ENCODE data around the gene PID1. TPM values are rescaled to one million over a fixed set of nuclear protein-coding genes. Genes with fewer than 3 reads are reported as not detected.

Gene PID1
- total and polyA plus RNA-seq, 5 donors from 2014 or later = 0.09 TPM; not detected in 4

DNA sequence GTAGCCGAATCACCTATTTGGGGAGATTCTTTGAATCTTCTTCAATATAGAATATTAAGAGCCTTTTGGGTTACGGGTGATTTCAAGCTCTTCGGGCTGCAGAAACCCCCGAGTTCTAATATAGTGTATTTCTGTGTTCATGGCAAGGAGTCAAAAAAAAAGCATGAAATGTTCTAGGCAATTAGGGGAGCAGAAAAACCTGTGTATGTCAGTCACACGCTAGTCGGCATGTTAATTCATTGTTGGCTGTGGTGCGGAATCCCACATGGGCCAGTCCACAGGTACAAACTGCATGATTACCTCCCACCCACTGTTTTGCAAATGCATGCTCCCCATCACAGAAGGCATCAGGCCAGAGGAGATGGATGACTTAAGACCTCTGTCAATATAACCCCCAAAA, 161.9 kb downstream of the PID1 start:
- no peak for ATAC-seq (ENCODE audit: low read depth in 2 of 2)
- no peak overlapping the region for H3K27ac ChIP-seq (ENCODE audit: insufficient read depth, low read length, poor library complexity, severe bottlenecking)
- no peaks in the 10 kb centered on the region for H3K9me3 ChIP-seq (ENCODE audit: control insufficient read depth in 2 of 2, low read length in 2 of 2)
- H3K4me3 ChIP-seq (ENCODE audit: low read depth, low read length) = no peak overlapping the region
- no peaks in the 10 kb centered on the region for H3K36me3 Mint-ChIP-seq
- H3K9me3 Mint-ChIP-seq = peaks cover 0 to 4% (median 2%) of the 10 kb centered on the region in 7 donors
- H3K27ac Mint-ChIP-seq = no peak overlapping the region
- no peak for DNase-seq
- no peaks in the 10 kb centered on the region for H3K4me1 Mint-ChIP-seq
- no peaks in the 10 kb centered on the region for H3K4me1 ChIP-seq (ENCODE audit: control insufficient read depth, insufficient read depth, low read length, poor library complexity, severe bottlenecking)
- no peaks in the 10 kb centered on the region for H3K27me3 Mint-ChIP-seq
- H3K36me3 ChIP-seq (ENCODE audit: control insufficient read depth, insufficient read depth, low read length) = no peaks in the 10 kb centered on the region
- no peak overlapping the region for H3K4me3 Mint-ChIP-seq
- H3K27me3 ChIP-seq (ENCODE audit: control insufficient read depth, insufficient read depth, low read length) = no peaks in the 10 kb centered on the region

DNA sequence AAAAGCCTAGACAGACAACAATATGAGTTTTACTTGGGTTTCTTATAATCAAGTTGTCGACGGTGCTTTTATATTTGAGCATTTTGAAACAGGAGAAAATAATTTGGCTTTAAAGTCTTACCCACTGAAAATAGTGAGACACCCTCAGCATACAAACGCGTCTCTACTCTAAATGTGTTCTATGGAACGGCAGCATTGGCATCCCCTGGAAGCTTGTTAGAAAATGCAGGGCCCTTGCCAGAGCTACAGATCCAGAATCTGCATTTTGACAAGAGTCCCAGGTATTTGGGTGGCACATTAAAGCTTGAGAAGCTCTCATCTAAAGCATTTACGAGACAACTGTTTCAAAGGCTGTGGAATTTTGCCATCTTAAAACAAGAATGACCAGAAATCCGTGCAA, 163.5 kb downstream of the PID1 start:
- ATAC-seq (ENCODE audit: low read depth in 2 of 2) (no peak), DNase-seq (no peak)
- no peaks in the 10 kb centered on the region for H3K36me3 Mint-ChIP-seq
- no peaks in the 10 kb centered on the region for H3K27me3 Mint-ChIP-seq
- H3K4me1 Mint-ChIP-seq = no peaks in the 10 kb centered on the region
- no peaks in the 10 kb centered on the region for H3K9me3 ChIP-seq (ENCODE audit: control insufficient read depth in 2 of 2, low read length in 2 of 2)
- no peak overlapping the region for H3K4me3 ChIP-seq (ENCODE audit: low read depth, low read length)
- H3K27ac Mint-ChIP-seq = no peak overlapping the region
- no peaks in the 10 kb centered on the region for H3K36me3 ChIP-seq (ENCODE audit: control insufficient read depth, insufficient read depth, low read length)
- H3K4me1 ChIP-seq (ENCODE audit: control insufficient read depth, insufficient read depth, low read length, poor library complexity, severe bottlenecking) = no peaks in the 10 kb centered on the region
- H3K27me3 ChIP-seq (ENCODE audit: control insufficient read depth, insufficient read depth, low read length) = no peaks in the 10 kb centered on the region
- H3K27ac ChIP-seq (ENCODE audit: insufficient read depth, low read length, poor library complexity, severe bottlenecking) = no peak overlapping the region
- H3K4me3 Mint-ChIP-seq = no peak overlapping the region
- peaks cover 0 to 4% (median 1%) of the 10 kb centered on the region in 7 donors for H3K9me3 Mint-ChIP-seq

DNA sequence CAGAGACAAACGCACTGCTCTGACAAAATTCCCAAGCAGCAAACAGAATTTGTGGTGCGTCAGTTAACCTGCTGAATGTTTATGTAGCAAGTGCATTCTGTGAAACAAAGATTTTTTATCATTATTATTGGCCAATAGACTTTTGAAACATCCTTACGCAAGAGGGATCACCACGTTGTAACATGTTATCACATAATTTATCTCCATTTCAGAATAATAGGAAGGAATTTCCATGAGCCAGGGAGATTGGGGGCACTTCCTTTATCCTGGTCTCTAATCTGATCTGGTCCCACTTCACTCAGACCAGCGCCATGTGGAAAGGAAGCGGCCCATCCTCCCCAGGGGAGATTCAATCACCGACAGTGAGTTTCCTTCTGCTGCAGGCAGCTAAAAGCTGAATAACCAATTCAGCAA, 166.1 kb downstream of the PID1 start:
- Mint-ChIP-seq H3K27ac (no peak overlapping the region), H3K36me3 (no peaks in the 10 kb centered on the region), H3K9me3 (peaks cover 0 to 3% (median 1%) of the 10 kb centered on the region in 7 donors), H3K4me1 (no peaks in the 10 kb centered on the region), H3K27me3 (no peaks in the 10 kb centered on the region), H3K4me3 (no peak overlapping the region)
- no peaks in the 10 kb centered on the region for H3K36me3 ChIP-seq (ENCODE audit: control insufficient read depth, insufficient read depth, low read length)
- no peaks in the 10 kb centered on the region for H3K9me3 ChIP-seq (ENCODE audit: control insufficient read depth in 2 of 2, low read length in 2 of 2)
- H3K27ac ChIP-seq (ENCODE audit: insufficient read depth, low read length, poor library complexity, severe bottlenecking) = no peak overlapping the region
- ATAC-seq (ENCODE audit: low read depth in 2 of 2) = no peak
- H3K27me3 ChIP-seq (ENCODE audit: control insufficient read depth, insufficient read depth, low read length) = no peaks in the 10 kb centered on the region
- H3K4me3 ChIP-seq (ENCODE audit: low read depth, low read length) = no peak overlapping the region
- H3K4me1 ChIP-seq (ENCODE audit: control insufficient read depth, insufficient read depth, low read length, poor library complexity, severe bottlenecking) = no peaks in the 10 kb centered on the region
- no peak for DNase-seq

DNA sequence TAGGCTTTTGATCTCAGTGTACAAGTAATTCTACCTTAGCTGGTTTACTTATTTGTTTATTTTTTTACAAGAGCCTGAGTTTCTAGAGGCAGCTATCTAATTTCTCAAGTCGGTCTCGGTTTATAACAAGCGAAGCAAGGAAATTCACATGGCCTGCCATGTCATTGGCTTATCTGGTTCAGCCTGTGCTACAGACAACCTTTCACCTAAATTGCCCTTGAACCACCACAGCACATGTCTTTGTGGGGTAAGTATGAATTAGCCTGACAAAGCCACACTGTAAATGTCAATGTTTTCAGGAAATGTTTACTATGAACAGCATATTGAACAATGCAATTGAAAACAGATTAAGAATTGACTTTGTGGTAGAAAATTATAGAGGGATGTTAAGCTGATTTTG, 167.1 kb downstream of the PID1 start:
- H3K4me1 Mint-ChIP-seq = no peaks in the 10 kb centered on the region
- ATAC-seq (ENCODE audit: low read depth in 2 of 2) (no peak), DNase-seq (no peak)
- H3K27me3 Mint-ChIP-seq = no peaks in the 10 kb centered on the region
- no peaks in the 10 kb centered on the region for H3K36me3 ChIP-seq (ENCODE audit: control insufficient read depth, insufficient read depth, low read length)
- no peaks in the 10 kb centered on the region for H3K27me3 ChIP-seq (ENCODE audit: control insufficient read depth, insufficient read depth, low read length)
- no peaks in the 10 kb centered on the region for H3K4me1 ChIP-seq (ENCODE audit: control insufficient read depth, insufficient read depth, low read length, poor library complexity, severe bottlenecking)
- H3K4me3 Mint-ChIP-seq = no peak overlapping the region
- no peak overlapping the region for H3K27ac ChIP-seq (ENCODE audit: insufficient read depth, low read length, poor library complexity, severe bottlenecking)
- no peak overlapping the region for H3K4me3 ChIP-seq (ENCODE audit: low read depth, low read length)
- no peaks in the 10 kb centered on the region for H3K36me3 Mint-ChIP-seq
- peaks cover 0 to 3% (median 1%) of the 10 kb centered on the region in 7 donors for H3K9me3 Mint-ChIP-seq
- no peak overlapping the region for H3K27ac Mint-ChIP-seq
- H3K9me3 ChIP-seq (ENCODE audit: control insufficient read depth in 2 of 2, low read length in 2 of 2) = no peaks in the 10 kb centered on the region

DNA sequence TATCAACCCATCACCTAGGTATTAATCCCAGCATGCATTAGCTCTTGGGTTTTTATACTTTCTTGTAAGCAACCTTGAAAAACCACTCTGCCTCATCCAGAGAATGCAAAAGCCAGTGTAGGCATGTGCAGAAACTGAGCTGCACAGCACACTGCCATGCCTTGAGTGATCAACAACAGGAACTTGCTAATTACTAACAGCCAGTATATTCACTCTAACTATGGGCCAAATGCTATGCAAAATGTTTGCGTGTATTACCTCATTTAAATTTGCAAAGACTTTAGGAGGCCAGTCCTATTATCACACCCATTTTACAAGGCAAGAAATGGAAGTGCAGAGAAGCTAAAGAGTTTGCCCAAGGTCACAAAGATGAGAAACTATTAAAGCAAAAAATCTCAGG, 169.8 kb downstream of the PID1 start:
- no peaks in the 10 kb centered on the region for H3K36me3 ChIP-seq (ENCODE audit: control insufficient read depth, insufficient read depth, low read length)
- no peak overlapping the region for H3K27ac ChIP-seq (ENCODE audit: insufficient read depth, low read length, poor library complexity, severe bottlenecking)
- H3K9me3 ChIP-seq (ENCODE audit: control insufficient read depth in 2 of 2, low read length in 2 of 2) = no peaks in the 10 kb centered on the region
- H3K4me1 Mint-ChIP-seq = no peaks in the 10 kb centered on the region
- H3K27me3 ChIP-seq (ENCODE audit: control insufficient read depth, insufficient read depth, low read length) = no peaks in the 10 kb centered on the region
- no peak overlapping the region for H3K27ac Mint-ChIP-seq
- H3K4me3 Mint-ChIP-seq = no peak overlapping the region
- no peaks in the 10 kb centered on the region for H3K36me3 Mint-ChIP-seq
- H3K9me3 Mint-ChIP-seq = peaks cover 0 to 8% (median 0%) of the 10 kb centered on the region in 7 donors
- ATAC-seq (ENCODE audit: low read depth in 2 of 2) = no peak
- H3K4me3 ChIP-seq (ENCODE audit: low read depth, low read length) = no peak overlapping the region
- H3K4me1 ChIP-seq (ENCODE audit: control insufficient read depth, insufficient read depth, low read length, poor library complexity, severe bottlenecking) = no peaks in the 10 kb centered on the region
- no peaks in the 10 kb centered on the region for H3K27me3 Mint-ChIP-seq
- DNase-seq = no peak

DNA sequence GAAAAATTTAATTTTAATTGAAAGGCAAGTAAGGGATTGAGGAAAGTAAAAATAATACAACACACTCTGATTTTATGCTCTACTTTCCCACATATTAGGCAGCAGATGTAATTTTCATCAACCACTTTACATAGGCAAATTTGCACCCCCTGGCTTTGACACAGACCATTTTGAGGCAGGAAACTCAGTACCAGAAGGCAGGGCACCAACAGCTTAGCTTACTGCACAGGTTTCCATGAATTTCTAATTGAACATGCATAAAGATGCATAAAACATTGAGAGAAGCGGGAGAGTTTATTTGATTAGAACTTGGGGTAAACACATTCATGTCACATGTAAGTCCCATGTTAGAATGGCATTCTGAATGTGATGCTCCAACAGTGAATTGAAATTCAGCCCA, 171.9 kb downstream of the PID1 start:
- no peaks in the 10 kb centered on the region for H3K4me1 ChIP-seq (ENCODE audit: control insufficient read depth, insufficient read depth, low read length, poor library complexity, severe bottlenecking)
- H3K27ac ChIP-seq (ENCODE audit: insufficient read depth, low read length, poor library complexity, severe bottlenecking) = no peak overlapping the region
- H3K9me3 ChIP-seq (ENCODE audit: control insufficient read depth in 2 of 2, low read length in 2 of 2) = no peaks in the 10 kb centered on the region
- Mint-ChIP-seq H3K36me3 (no peaks in the 10 kb centered on the region), H3K4me1 (no peaks in the 10 kb centered on the region), H3K9me3 (peaks cover 0 to 5% (median 0%) of the 10 kb centered on the region in 7 donors), H3K27me3 (no peaks in the 10 kb centered on the region), H3K27ac (no peak overlapping the region), H3K4me3 (no peak overlapping the region)
- no peak overlapping the region for H3K4me3 ChIP-seq (ENCODE audit: low read depth, low read length)
- no peaks in the 10 kb centered on the region for H3K27me3 ChIP-seq (ENCODE audit: control insufficient read depth, insufficient read depth, low read length)
- ATAC-seq (ENCODE audit: low read depth in 2 of 2) = no peak
- no peaks in the 10 kb centered on the region for H3K36me3 ChIP-seq (ENCODE audit: control insufficient read depth, insufficient read depth, low read length)
- DNase-seq = no peak

DNA sequence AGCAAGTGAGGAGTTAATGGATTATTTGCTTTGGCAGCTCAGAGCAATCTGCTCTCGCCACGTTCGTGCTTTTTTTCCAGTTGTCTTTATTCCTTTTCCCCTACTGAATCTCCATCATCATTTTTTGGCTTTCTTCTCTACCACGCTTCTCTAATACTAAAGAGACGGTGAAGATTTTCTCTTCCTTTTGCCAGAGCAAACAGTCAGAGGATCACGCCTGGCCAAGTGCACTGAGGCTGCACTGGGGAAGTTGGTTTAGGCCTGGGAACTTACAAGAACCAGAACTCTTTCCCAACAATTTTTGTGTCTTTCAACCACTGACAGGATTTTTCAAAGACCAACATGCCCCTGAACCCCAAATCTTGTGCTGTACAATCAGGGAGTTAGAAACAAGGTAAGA, 172.3 kb downstream of the PID1 start:
- Mint-ChIP-seq H3K4me3 (no peak overlapping the region), H3K4me1 (no peaks in the 10 kb centered on the region), H3K27me3 (no peaks in the 10 kb centered on the region), H3K9me3 (peaks cover 0 to 8% (median 1%) of the 10 kb centered on the region in 7 donors), H3K36me3 (no peaks in the 10 kb centered on the region), H3K27ac (no peak overlapping the region)
- H3K36me3 ChIP-seq (ENCODE audit: control insufficient read depth, insufficient read depth, low read length) = no peaks in the 10 kb centered on the region
- ATAC-seq (ENCODE audit: low read depth in 2 of 2) (no peak), DNase-seq (no peak)
- no peaks in the 10 kb centered on the region for H3K4me1 ChIP-seq (ENCODE audit: control insufficient read depth, insufficient read depth, low read length, poor library complexity, severe bottlenecking)
- no peaks in the 10 kb centered on the region for H3K9me3 ChIP-seq (ENCODE audit: control insufficient read depth in 2 of 2, low read length in 2 of 2)
- no peak overlapping the region for H3K27ac ChIP-seq (ENCODE audit: insufficient read depth, low read length, poor library complexity, severe bottlenecking)
- H3K27me3 ChIP-seq (ENCODE audit: control insufficient read depth, insufficient read depth, low read length) = no peaks in the 10 kb centered on the region
- H3K4me3 ChIP-seq (ENCODE audit: low read depth, low read length) = no peak overlapping the region

DNA sequence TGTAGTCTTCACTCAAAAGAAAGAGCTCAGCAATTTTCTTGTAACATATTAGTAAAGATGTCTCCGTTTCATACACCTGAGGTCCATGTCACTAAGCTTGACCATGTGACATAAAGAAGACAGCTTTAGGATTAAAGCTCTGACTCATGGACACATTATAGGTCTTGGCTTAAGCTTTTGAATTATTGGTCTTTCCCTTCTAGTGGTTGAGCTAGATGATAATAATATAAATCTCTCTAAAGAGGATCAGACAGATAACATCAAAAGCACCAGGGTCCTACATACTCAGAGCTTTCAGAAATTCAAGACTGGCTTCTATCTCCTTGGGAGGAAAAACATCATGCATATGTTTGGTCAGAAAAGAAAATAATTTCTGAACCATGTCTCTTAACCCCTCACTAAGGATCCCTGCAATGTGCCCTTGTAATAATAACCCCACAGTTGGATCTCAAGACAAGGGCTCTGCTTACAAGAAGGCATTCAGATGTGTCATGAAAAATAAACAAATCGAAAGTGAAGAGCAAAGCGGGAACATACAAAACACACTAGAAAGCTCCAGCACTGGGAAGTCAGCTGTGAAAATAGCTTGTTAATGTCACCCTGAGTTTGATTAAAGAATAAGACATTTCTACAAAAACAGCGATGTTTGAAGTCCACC, 174.5 kb downstream of the PID1 start:
- no peaks in the 10 kb centered on the region for H3K27me3 Mint-ChIP-seq

More for the DNA sequence above, 174.5 kb downstream of the PID1 start:
- no peaks in the 10 kb centered on the region for H3K27me3 ChIP-seq (ENCODE audit: control insufficient read depth, insufficient read depth, low read length)
- no peak overlapping the region for H3K4me3 ChIP-seq (ENCODE audit: low read depth, low read length)
- Mint-ChIP-seq H3K9me3 (peaks cover 0 to 13% (median 1%) of the 10 kb centered on the region in 7 donors), H3K4me1 (no peaks in the 10 kb centered on the region), H3K4me3 (no peak overlapping the region), H3K27ac (no peak overlapping the region), H3K36me3 (no peaks in the 10 kb centered on the region)
- no peaks in the 10 kb centered on the region for H3K36me3 ChIP-seq (ENCODE audit: control insufficient read depth, insufficient read depth, low read length)
- no peaks in the 10 kb centered on the region for H3K4me1 ChIP-seq (ENCODE audit: control insufficient read depth, insufficient read depth, low read length, poor library complexity, severe bottlenecking)
- no peak overlapping the region for H3K27ac ChIP-seq (ENCODE audit: insufficient read depth, low read length, poor library complexity, severe bottlenecking)
- H3K9me3 ChIP-seq (ENCODE audit: control insufficient read depth in 2 of 2, low read length in 2 of 2) = no peaks in the 10 kb centered on the region
- DNase-seq = no peak
- no peak for ATAC-seq (ENCODE audit: low read depth in 2 of 2)
